ENCODE results near the gene UBP1.
"Not testable (repeated sequence)": the region's sequence is repeated elsewhere in the genome, so short reads cannot be mapped to it uniquely, and the experiment has no call there.

UBP1 gene

DNA sequence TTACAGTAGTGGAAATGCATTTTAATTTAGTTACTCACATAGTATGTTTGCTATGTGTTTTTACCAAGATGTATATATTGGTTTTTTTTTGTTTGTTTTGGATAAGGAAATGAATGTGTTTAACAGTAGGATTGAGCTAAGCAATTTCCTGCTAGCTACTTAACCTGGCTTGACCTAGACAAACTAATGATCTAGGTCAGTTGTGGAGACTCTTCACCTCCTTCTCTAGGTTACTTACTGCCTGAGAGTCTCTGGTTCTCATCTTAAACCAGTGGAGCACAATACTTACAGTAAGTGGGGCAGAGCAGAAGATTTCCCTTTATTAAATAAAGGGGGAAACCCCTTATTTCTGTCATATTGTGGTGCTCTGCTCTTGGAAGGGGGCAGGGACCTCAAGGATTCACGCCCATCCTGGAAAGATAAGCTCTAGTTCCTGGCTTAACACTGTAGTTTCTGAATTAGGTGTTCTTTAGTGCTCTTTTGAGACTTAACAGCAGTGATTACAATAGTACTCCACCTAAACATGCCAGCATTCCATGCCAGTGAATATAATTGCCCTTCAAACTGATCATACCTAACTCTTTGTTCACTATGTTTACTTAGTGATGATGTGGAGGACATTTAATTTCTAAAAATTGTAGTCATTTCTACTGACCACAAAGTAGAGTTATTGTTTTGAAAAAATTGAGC is 79.9 kb downstream of the UBP1 start:
- TF ChIP-seq, protein P1, sequence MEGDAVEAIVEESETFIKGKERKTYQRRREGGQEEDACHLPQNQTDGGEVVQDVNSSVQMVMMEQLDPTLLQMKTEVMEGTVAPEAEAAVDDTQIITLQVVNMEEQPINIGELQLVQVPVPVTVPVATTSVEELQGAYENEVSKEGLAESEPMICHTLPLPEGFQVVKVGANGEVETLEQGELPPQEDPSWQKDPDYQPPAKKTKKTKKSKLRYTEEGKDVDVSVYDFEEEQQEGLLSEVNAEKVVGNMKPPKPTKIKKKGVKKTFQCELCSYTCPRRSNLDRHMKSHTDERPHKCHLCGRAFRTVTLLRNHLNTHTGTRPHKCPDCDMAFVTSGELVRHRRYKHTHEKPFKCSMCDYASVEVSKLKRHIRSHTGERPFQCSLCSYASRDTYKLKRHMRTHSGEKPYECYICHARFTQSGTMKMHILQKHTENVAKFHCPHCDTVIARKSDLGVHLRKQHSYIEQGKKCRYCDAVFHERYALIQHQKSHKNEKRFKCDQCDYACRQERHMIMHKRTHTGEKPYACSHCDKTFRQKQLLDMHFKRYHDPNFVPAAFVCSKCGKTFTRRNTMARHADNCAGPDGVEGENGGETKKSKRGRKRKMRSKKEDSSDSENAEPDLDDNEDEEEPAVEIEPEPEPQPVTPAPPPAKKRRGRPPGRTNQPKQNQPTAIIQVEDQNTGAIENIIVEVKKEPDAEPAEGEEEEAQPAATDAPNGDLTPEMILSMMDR (IDR thresholded peaks at IDR 0.05; ENCODE audit: extremely low read depth, missing control alignments), result no peak
- no peak for DNase-seq (ENCODE audit: low spot score)

DNA sequence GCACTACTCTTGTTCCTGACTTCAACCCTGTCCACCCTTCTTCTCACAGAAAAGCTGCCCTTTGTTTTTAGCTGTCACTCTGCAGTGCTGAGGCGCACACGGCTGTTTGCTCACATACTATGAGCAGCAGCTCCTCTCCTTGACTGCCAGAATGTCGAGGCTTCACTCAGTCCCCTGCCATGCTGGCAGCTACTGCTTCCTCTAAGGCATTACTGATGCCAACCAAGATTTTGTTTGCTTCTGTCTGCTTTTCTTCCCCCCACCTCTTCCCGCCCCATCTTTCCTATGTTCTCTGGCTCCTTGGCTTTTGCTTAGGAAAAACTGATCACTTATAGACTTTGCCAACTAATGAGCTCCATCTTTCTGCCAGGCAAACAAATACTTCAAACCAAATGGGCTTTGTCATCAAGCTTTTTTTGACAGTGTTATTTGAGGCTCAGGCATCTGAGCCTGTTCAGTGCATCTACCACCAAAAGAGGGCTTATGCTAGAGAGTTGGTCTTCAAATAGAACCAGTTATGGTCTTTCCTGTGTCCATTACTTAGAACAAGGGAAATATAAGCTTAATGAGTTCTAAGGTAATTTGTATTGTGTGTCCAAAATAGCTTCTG is 81.9 kb downstream of the UBP1 start:
- TF ChIP-seq, protein P1 (IDR thresholded peaks at IDR 0.05; ENCODE audit: extremely low read depth, missing control alignments), result no peak
- DNase-seq (ENCODE audit: low spot score), result no peak

- no peak for DNase-seq (ENCODE audit: low spot score)
Observed at GRCh38 chr3:33355611-33356010, 84.6 kb downstream of the UBP1 start.

GRCh38 chr3:33339758-33340157 is 100.4 kb downstream of the UBP1 start:
- TF ChIP-seq, protein P1 (IDR thresholded peaks at IDR 0.05; ENCODE audit: extremely low read depth, missing control alignments), result no peak
- no peak for DNase-seq (ENCODE audit: low spot score)

More at GRCh38 chr3:33355611-33356010, 84.6 kb downstream of the UBP1 start:
- TF ChIP-seq, protein P1 (IDR thresholded peaks at IDR 0.05; ENCODE audit: extremely low read depth, missing control alignments), result no peak

GRCh38 chr3:33338936-33339465 is 101.2 kb downstream of the UBP1 start:
- not testable (repeated sequence) for DNase-seq (ENCODE audit: low spot score)

Data from GM20000 (cell line).